Gastrocnemius medialis (tissue), 4 donors: ENCODE results near the gene DNAI4.

Source experiments
- CTCF ChIP-seq, 5 experiments: fragments of 450-650 bp in 3 of 5; fragments of 200-600 bp in 2 of 5; sonication (generic) in 2 of 5; IDR thresholded peaks in 4 of 5; conservative IDR thresholded peaks in 1 of 5; 1 replicate in 4 of 5; 2 replicates in 1 of 5; pipeline ENCODE4 v1.5.1; 2016 to 2019; ENCODE audit warnings: antibody characterized with exemption in 5 of 5, mild to moderate bottlenecking in 3 of 5, moderate library complexity in 3 of 5
- POLR2A ChIP-seq, 2 donors: fragments of 450-650 bp; IDR thresholded peaks; one replicate each; pipeline ENCODE4 v1.6.1; 2017; ENCODE audit warnings: antibody characterized with exemption in 2 of 2, mild to moderate bottlenecking in 2 of 2, moderate library complexity in 2 of 2

- no peak for TF ChIP-seq CTCF (IDR thresholded peaks at IDR 0.05 in 4 of 5, conservative IDR thresholded peaks at IDR 0.05 in 1 of 5)
- TF ChIP-seq POLR2A (IDR thresholded peaks at IDR 0.05), result no peak
Observed at GRCh38 chr1:66778969-66779368, 145.7 kb downstream of the DNAI4 start.
